BJ (cell line): ENCODE data around the gene TRIM24. TPM values are rescaled to one million over a fixed set of nuclear protein-coding genes. Genes with fewer than 3 reads are reported as not detected.

Source experiments
- CTCF ChIA-PET: fragments of 350-600 bp; formaldehyde crosslinking; extraction: SDS; loops from one replicate; lab custom pipeline; 2021; ENCODE audit warnings: antibody characterized with exemption, inconsistent platforms; lab: Yijun Ruan, JAX
- POLR2A ChIA-PET: fragments of 300-600 bp; sonication (Branson Sonifier 250); formaldehyde crosslinking; extraction: SDS; loops from one replicate; lab custom pipeline; 2021; ENCODE audit warnings: antibody characterized with exemption; lab: Charles Lee
- DNase-seq: peaks from one replicate; pipeline ENCODE4 v3.0.0-alpha.2; 2011; ENCODE audit warnings: low read depth
- H3K27me3 ChIP-seq: 2 replicates; pipeline ENCODE4 v1.6.0; 2011; ENCODE audit warnings: low read length; ENCODE audit not compliant: control insufficient read depth, insufficient read depth
- H3K36me3 ChIP-seq: 2 replicates; pipeline ENCODE4 v1.5.1; 2011; ENCODE audit warnings: low read length; ENCODE audit not compliant: control insufficient read depth, insufficient read depth
- H3K4me3 ChIP-seq: 2 replicates; pipeline ENCODE4 v1.5.1; 2011; ENCODE audit warnings: low read depth, mild to moderate bottlenecking, control low read depth, low read length
- polyA plus RNA-seq: library from polyadenylated mRNA; depleted of rRNA; stranded (reverse); fragments of >200 nt; gene quantifications from 2 replicates; pipeline ENCODE4 v1.2.3, GENCODE V29; 2011
- TF ChIP-seq, protein P1 (sequence below): IDR thresholded peaks from 2 replicates; pipeline ENCODE4 v1.5.1; 2011; ENCODE audit warnings: low read depth, mild to moderate bottlenecking, control low read depth, inconsistent platforms, low read length, moderate library complexity; ENCODE audit not compliant: insufficient read depth

TRIM24 gene
- polyA plus RNA-seq, 1 experiment: 4.2 TPM

DNA sequence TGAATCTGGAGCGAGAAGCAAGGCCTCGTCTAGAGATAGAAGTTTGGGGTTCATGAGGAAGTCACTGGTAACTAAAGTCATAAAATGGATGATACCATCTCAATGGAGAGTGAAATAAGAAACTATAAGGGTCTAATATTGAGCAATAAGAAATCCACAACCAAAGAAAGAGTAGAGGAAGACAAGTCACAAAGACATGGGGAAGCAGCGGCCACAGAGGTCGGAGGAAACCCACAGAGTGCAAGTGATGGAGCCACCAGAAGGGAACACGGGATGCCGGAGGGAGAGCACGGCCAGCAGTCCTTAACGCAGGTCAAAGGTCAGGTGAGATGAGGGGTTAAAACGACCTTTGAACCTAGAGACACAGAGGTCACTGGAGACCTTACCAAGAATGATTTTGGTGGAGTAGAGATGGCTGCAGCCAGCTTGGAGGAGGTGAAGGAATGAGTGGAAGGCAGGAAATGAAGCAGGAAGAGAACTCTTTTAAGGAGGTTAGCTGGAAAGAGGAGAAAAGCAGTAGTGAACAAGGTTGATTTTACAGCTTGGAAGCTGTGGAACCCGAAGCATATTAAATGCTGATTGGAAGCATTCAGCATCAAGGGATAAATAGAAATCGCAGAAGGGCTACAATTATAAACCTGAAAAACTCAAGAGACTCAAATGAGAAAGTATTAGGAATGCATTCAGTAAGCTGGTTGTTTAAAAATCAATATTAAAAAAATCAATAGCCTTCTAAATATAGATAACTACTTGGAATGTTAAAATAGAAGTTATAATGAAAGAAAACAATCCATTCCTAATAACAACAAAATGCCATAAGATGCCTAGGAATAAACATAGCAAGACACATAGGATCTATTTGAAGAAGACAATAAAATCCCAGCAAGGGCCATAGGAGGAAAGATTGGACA is 147.4 kb downstream of the TRIM24 start:
- DNase-seq: no peak
- H3K4me3 ChIP-seq: no peak overlapping the region
- TF ChIP-seq, protein P1, sequence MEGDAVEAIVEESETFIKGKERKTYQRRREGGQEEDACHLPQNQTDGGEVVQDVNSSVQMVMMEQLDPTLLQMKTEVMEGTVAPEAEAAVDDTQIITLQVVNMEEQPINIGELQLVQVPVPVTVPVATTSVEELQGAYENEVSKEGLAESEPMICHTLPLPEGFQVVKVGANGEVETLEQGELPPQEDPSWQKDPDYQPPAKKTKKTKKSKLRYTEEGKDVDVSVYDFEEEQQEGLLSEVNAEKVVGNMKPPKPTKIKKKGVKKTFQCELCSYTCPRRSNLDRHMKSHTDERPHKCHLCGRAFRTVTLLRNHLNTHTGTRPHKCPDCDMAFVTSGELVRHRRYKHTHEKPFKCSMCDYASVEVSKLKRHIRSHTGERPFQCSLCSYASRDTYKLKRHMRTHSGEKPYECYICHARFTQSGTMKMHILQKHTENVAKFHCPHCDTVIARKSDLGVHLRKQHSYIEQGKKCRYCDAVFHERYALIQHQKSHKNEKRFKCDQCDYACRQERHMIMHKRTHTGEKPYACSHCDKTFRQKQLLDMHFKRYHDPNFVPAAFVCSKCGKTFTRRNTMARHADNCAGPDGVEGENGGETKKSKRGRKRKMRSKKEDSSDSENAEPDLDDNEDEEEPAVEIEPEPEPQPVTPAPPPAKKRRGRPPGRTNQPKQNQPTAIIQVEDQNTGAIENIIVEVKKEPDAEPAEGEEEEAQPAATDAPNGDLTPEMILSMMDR: no peak
- POLR2A ChIA-PET: no interaction called here
- CTCF ChIA-PET: interaction anchor here (0.6 to 1.3 kb wide), 3 partner anchors 10 to 155 kb away, joined by 3 read pairs; no protein-coding TSS in a partner anchor
- no peaks in the 10 kb centered on the region for H3K36me3 ChIP-seq
- no peaks in the 10 kb centered on the region for H3K27me3 ChIP-seq

DNA sequence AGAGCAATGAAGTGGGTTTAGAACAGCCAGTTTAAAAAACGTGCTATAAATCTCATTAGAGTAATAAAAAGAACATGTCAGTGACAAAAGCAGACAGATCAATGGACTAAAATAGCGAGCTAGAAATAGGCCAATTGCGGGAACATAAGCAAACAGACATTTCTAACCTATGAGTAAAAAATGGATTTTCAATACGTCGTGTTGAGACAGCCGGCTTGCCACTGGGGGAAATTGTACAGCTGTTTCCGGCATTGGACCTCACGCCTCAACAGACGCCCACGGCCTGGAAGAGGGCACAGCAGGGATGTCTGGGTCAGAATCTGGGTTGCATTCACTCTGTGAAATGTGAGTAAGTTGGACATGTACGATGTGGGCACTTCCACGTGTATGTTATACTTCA is 148.2 kb downstream of the TRIM24 start:
- no peak for DNase-seq
- H3K27me3 ChIP-seq: no peaks in the 10 kb centered on the region
- no peaks in the 10 kb centered on the region for H3K36me3 ChIP-seq
- POLR2A ChIA-PET: no interaction called here
- TF ChIP-seq, protein P1: no peak
- CTCF ChIA-PET: interaction anchor here (0.6 to 1.3 kb wide), 3 partner anchors 11 to 154 kb away, joined by 3 read pairs; no protein-coding TSS in a partner anchor
- H3K4me3 ChIP-seq: no peak overlapping the region

DNA sequence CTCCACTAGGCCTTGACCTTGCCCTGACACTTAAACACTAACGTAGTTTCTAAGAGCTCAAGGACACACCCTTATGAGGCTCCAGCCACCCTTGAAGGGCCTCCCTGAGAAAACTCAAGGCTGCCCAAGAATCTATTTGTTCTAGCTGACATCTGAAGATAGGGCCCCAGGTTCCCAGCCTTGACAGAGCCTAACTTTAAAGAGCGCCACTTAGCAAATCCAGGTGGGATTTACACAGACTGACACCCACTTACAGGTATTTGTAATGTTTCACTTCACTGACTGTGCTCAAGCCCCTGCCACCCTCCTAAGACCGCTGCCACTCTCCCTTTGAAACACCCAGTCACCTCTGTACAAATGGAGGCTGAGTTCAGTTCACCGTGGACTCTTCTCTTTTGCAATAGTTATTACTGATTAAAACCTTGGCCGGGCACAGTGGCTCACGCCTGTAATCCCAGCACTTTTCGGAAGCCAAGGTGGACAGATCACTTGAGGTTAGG is 150.7 kb downstream of the TRIM24 start:
- Histone ChIP-seq H3K4me3 (no peak overlapping the region), H3K36me3 (no peaks in the 10 kb centered on the region), H3K27me3 (no peaks in the 10 kb centered on the region)
- ChIA-PET POLR2A (no interaction called here), CTCF (no interaction called here)
- no peak for DNase-seq
- TF ChIP-seq, protein P1: no peak

DNA sequence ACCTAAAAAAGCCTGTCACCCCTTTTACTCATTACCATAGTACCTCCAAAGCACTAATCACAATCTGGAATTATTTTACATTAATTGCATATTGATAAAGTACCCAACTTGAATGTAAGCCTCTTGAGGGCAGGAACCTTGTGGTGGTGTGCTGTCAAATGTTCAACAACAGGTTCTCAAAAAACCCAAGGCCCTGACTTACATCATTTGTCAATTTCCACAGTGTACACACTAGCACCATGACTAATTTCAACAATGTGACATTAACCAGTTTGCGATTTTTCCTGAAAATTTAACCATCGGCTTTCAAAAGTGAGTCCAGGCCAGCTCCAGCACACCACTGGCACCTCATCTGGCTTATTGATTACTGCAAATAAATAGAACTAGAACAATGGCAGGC is 153.6 kb downstream of the TRIM24 start:
- Histone ChIP-seq H3K4me3 (no peak overlapping the region), H3K36me3 (no peaks in the 10 kb centered on the region), H3K27me3 (no peaks in the 10 kb centered on the region)
- TF ChIP-seq, protein P1: no peak
- no peak for DNase-seq
- ChIA-PET POLR2A (no interaction called here), CTCF (no interaction called here)

DNA sequence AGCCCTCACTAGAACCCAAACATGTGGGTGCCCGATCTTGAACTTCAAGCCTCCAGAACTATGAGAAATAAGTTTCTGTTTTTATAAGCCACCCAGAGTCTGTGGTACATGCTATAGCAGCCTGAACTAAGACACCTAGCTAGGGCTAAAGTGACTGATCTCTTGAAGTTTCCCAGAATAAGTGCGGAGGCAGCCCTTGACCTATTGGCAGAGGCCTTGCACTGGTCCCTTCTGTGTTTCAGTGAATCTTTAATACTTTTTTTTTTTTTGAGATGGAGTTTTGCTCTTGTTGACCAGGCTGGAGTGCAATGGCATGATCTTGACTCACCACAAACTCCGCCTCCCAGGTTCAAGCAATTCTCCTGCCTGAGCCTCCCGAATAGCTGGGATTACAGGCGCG is 156.0 kb downstream of the TRIM24 start:
- TF ChIP-seq, protein P1: no peak

More for the DNA sequence above, 156.0 kb downstream of the TRIM24 start:
- CTCF ChIA-PET: interaction anchor here (1.5 kb wide), 1 partner anchor 16 kb away, joined by 3 read pairs; no protein-coding TSS in a partner anchor
- DNase-seq: no peak
- Histone ChIP-seq H3K4me3 (no peak overlapping the region), H3K36me3 (no peaks in the 10 kb centered on the region), H3K27me3 (no peaks in the 10 kb centered on the region)
- POLR2A ChIA-PET: no interaction called here
